WERI-Rb-1 (cell line): ENCODE results near the gene RABL2B.
"Not testable (repeated sequence)": the region's sequence is repeated elsewhere in the genome, so short reads cannot be mapped to it uniquely, and the experiment has no call there.

Experiments used
- DNase-seq: peaks from one replicate; pipeline ENCODE4 v3.0.0-alpha.2; 2020
- H3K27ac ChIP-seq: fragments of 250-450 bp; sonication (Bioruptor Pico); 2 replicates; pipeline ENCODE4 v1.5.1; 2020; ENCODE audit warnings: mild to moderate bottlenecking, moderate library complexity
- H3K27me3 ChIP-seq: fragments of 250-450 bp; sonication (Bioruptor Pico); 2 replicates; pipeline ENCODE4 v1.5.1; 2021; ENCODE audit warnings: mild to moderate bottlenecking, low read depth, moderate library complexity; ENCODE audit not compliant: insufficient read depth, severe bottlenecking
- H3K36me3 ChIP-seq: fragments of 250-450 bp; sonication (Bioruptor Pico); 2 replicates; pipeline ENCODE4 v1.5.1; 2020; ENCODE audit warnings: mild to moderate bottlenecking, moderate library complexity
- H3K4me3 ChIP-seq: 2 replicates; pipeline ENCODE4 v1.5.1; 2011; ENCODE audit warnings: low read depth, mild to moderate bottlenecking, control low read depth, low read length
- H3K9me3 ChIP-seq: fragments of 250-450 bp; sonication (Bioruptor Pico); 2 replicates; pipeline ENCODE4 v1.5.1; 2021; ENCODE audit warnings: mild to moderate bottlenecking, moderate library complexity; ENCODE audit not compliant: severe bottlenecking
- TF ChIP-seq, protein P1 (sequence below): IDR thresholded peaks from 2 replicates; pipeline ENCODE4 v1.5.1; 2011; ENCODE audit warnings: low read depth, mild to moderate bottlenecking, control low read depth, inconsistent platforms, low read length

The RABL2B gene

DNA sequence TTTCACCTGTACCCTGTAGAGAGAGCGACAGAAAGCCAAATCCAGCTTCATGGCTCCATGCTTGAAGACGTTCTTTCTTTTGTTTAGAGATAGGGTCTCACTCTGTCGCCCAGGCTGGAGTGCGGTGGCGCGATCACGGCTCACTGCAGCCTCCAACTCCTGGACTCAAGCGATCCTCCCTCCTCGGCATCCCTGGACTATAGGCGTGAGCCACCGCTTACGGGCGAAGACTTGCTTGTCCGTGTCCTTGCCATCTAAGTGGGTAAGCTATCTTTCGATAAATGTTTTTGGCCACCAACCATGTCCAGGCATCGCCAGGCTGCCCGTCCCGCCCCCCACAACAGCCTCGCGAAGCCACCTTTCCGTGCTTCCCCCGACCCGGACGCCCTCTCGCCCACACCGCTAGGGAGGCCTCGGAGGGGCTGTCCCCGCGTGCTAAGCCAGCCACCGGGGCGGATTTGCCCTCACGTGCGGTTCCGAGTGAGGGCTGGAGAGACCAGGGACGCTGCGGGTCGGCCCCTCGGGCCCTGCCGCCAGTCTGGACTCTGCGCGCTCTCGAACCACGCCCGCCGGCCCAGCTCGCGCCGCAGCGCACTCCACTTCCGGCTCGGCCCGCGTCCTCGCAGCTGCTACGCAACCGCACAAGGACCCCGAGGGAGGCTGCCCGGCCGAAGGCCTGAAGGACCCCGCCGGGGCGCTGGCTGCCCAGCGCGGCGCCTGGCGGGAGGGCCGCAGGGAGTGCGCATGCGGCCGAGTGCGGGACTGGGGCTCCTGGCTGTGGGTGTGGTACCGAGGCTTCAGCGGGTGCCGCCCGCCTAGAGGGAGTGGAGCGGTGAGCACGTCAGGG lies at the start of gene RABL2B:
Gene RABL2B (minus strand): TSS at position 604 of the 847 bp plus-strand sequence. CDS start 1,342 bp downstream, outside the sequence.
- not testable (repeated sequence) for H3K36me3 ChIP-seq, H3K27me3 ChIP-seq, H3K27ac ChIP-seq, H3K9me3 ChIP-seq
- peak within 1 kb of the TSS; percentile 49 for H3K4me3 ChIP-seq
- DNase-seq, result peak; percentile 81

DNA sequence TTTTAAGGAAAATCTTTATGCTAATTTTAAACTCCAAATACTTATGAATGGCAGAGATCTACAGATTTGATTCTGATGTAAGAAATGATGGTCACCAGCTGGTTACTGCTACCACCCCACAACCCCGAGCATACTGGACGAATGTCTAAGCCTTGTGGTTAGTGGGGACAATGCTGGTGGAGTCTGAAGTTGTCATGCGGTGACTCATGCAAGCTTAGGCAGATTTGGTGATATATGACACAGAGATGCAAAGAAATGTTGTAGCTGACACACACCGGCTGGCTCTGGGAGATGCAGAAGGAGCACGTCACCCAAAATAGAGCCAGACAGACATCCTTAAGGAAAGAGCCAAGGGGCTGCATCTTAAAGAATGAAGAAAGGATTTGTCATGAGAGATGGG lies 3.5 kb upstream of the RABL2B start:
- H3K9me3 ChIP-seq, H3K27me3 ChIP-seq, H3K36me3 ChIP-seq, H3K4me3 ChIP-seq, H3K27ac ChIP-seq, DNase-seq: not testable (repeated sequence)

DNA sequence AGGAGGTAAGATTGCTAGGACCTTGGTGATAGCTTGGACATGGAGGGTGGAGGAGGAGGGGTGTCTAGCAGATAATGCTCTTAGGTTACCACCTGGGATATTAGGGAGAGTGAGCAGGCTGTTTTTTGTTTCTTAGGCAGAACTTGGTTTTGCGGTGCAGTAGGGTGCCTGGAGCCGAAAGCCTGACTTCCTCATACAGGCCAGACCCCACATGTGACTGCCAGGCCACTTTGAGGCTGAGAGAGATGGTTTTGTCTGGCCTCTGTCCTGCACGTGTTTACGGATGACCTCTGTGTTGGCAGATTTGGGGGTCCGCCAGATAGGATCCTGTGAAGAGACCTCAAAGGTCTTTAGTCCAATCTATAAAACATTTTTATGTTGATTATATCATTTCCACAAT lies 1.9 kb upstream of the RABL2B start:
- not testable (repeated sequence) for H3K27ac ChIP-seq, H3K36me3 ChIP-seq, H3K27me3 ChIP-seq, DNase-seq, H3K9me3 ChIP-seq, H3K4me3 ChIP-seq

DNA sequence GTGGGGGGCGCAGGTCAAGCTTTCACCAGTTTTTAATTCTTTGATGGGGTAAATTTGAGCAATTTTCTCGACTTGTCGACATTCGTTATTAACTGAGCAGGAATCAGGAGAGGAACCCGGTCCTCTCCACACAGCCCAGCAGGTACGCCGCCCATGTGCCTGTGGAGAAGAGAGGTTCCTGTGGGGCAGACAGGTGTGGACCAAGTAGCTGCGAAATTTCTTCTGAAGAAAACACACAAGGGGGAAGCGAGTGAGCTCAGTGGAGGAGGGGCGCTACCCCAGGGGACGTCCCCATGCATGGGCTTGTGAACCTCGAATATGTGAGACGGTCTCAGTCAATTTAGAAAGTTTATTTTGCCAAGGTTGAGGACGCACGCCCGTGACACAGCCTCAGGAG lies 442 bp upstream of the RABL2B start:
- DNase-seq, H3K9me3 ChIP-seq, H3K36me3 ChIP-seq, H3K27ac ChIP-seq, H3K27me3 ChIP-seq: not testable (repeated sequence)
- H3K4me3 ChIP-seq, result peak overlapping the region; percentile 41

DNA sequence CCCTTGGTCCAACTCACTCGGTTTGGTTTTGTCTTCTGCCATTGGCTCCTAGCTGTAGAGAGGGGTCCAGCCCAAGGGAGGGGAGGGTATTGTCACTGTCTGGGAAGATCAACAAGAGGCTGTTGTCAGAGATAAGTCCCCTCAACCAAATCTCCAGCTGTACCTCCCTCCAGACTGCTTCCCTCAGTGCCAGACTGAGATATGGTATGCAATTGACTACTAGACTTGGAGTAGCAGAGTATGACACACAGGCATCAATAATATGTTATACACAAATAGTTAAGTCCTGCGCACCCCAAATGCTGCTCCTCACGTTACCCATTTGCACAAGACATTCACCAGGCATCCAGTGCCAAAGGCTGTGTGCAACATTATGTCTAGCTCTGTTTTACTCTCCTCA lies 1.2 kb downstream of the RABL2B start:
- H3K27me3 ChIP-seq, H3K4me3 ChIP-seq, H3K27ac ChIP-seq, H3K9me3 ChIP-seq, H3K36me3 ChIP-seq, DNase-seq: not testable (repeated sequence)

DNA sequence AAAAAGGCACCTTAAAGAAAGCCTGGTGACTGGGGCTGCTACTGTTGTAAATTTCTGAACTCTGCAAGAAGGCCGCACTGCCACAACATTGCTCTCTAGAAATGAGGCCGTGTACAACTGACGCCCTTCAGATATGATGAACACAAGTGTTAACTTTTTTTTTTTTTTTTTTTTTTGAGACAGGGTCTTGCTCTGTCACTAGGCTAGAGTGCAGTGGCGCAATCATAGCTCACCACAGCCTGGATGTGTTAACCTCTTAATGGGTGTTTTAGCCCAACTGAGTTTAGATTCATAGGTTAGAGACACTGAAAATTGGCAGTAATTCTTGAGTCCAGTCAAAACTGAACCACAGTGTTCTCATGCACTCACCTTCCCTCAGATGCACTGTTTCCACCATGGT lies 3.2 kb downstream of the RABL2B start:
- not testable (repeated sequence) for H3K27ac ChIP-seq, DNase-seq, H3K36me3 ChIP-seq, H3K27me3 ChIP-seq, H3K4me3 ChIP-seq, H3K9me3 ChIP-seq

DNA sequence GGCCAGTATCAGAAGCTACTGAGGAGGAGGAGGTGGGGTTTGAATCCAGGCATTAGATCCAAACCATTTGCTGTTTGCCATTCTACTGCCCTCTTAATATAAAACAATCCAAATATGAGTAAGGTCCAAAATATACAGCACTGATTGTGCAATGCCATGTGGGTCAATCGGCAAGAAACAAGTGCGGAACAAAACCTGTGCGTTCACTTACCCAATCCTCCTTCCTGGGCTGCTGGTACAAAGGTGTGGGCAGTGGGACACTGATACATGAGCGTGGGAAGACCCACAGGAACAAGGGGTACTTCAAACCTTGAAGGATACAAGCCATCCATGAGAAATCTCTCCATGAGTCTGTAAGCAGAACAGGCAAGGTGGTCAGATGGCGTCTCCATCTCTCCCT lies 5.8 kb downstream of the RABL2B start:
- H3K27me3 ChIP-seq, DNase-seq, H3K4me3 ChIP-seq, H3K36me3 ChIP-seq, H3K27ac ChIP-seq, H3K9me3 ChIP-seq: not testable (repeated sequence)

DNA sequence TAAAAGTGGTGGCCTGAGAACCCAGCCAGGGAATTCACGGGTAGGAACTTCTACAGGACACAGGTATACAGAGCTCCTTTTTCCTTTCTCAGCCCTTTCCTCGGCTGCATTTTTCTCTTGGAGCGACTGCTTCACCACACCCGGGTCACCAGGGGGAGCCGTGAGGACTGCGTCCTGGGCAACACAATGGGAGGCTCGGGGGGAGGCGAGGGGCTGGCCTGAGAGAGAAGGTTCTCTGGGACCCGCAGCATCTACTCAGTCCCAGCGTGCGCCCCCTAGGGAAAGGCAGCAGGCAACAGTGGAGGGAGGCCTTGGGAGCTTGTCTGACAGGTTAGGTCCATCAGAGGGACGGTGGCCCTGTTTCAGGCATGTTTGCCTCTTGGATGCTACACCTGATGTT lies 8.3 kb downstream of the RABL2B start:
- H3K36me3 ChIP-seq, H3K27ac ChIP-seq, H3K4me3 ChIP-seq, H3K27me3 ChIP-seq, H3K9me3 ChIP-seq: not testable (repeated sequence)
- TF ChIP-seq, protein P1, sequence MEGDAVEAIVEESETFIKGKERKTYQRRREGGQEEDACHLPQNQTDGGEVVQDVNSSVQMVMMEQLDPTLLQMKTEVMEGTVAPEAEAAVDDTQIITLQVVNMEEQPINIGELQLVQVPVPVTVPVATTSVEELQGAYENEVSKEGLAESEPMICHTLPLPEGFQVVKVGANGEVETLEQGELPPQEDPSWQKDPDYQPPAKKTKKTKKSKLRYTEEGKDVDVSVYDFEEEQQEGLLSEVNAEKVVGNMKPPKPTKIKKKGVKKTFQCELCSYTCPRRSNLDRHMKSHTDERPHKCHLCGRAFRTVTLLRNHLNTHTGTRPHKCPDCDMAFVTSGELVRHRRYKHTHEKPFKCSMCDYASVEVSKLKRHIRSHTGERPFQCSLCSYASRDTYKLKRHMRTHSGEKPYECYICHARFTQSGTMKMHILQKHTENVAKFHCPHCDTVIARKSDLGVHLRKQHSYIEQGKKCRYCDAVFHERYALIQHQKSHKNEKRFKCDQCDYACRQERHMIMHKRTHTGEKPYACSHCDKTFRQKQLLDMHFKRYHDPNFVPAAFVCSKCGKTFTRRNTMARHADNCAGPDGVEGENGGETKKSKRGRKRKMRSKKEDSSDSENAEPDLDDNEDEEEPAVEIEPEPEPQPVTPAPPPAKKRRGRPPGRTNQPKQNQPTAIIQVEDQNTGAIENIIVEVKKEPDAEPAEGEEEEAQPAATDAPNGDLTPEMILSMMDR, result peak; percentile 79
- peak; percentile 94 for DNase-seq

DNA sequence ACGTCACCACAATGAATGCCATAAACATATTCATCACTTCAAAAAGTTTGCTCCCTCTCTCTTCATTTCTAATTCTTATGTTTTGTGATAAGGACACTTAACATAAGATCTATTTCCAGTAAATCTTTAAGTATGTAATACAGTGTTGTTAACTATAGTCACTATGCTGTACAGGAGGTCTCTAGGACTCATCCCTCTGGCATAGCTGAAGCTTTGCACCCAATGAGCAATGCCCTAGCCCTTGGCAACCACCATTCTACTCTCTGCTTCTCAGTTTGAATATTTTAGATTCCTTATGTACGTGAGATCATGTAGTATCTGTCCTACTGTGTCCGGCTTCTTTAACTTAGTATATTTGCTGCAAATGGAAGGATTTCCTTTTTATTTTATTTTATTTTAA lies 19.1 kb downstream of the RABL2B start:
- H3K9me3 ChIP-seq, H3K4me3 ChIP-seq, H3K27ac ChIP-seq, H3K27me3 ChIP-seq, DNase-seq, H3K36me3 ChIP-seq: not testable (repeated sequence)

DNA sequence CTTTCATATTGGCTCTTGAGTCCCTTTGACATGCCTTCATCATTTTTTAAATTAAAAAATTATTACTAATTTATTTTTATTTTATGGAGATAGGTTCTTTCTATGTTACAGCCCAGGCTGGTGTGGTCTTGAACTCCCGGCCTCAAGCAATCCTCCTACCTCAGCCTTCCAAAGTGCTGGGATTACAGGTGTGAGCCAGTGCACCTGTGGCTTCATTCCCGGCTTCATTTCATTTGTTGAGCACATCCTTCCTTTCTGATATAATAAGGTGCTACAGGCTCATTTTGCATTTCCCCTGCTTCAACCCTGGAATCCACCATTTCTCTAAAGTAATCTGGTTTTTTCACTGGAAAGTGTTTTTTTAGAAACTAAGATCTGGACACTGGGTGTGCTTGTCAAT lies 21.6 kb downstream of the RABL2B start:
- not testable (repeated sequence) for H3K36me3 ChIP-seq, DNase-seq, H3K27ac ChIP-seq, H3K9me3 ChIP-seq, H3K27me3 ChIP-seq, H3K4me3 ChIP-seq

DNA sequence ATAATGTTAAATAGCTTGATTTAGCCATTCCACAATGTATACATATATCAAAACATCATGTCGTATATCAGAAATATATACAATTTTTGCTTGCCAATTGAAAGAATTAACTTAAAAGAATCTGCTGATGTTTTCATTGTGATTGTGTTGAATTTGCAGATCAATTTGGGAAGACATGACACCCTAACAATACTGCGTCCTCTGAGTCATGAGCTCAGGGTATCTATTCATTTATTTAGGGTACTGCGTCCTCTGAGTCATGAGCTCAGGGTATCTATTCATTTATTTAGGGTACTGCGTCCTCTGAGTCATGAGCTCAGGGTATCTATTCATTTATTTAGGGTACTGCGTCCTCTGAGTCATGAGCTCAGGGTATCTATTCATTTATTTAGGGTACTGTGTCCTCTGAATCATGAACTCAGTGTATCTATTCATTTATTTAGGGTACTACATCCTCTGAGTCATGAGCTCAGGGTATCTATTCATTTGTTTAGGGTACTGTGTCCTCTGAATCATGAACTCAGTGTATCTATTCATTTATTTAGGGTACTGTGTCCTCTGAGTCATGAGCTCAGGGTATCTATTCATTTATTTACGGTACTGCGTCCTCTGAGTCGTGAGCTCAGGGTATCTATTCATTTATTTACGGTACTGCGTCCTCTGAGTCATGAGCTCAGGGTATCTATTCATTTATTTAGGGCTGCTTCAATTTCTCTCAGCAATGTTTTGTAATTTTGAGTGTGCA lies 23.7 kb downstream of the RABL2B start:
- H3K36me3 ChIP-seq, H3K27me3 ChIP-seq, H3K4me3 ChIP-seq, DNase-seq, H3K9me3 ChIP-seq, H3K27ac ChIP-seq: not testable (repeated sequence)
